HG03108 (cell line): ENCODE data around the gene RBM24.
"Not testable (repeated sequence)": the region's sequence is repeated elsewhere in the genome, so short reads cannot be mapped to it uniquely, and the experiment has no call there.

ENCODE experiments used
- ATAC-seq: cut with Tn5 transposase; IDR thresholded peaks from one replicate; pipeline ENCODE4 v1.9.1; 2021; ENCODE audit warnings: moderate library complexity; ENCODE audit not compliant: unreplicated experiment

Gene RBM24

DNA sequence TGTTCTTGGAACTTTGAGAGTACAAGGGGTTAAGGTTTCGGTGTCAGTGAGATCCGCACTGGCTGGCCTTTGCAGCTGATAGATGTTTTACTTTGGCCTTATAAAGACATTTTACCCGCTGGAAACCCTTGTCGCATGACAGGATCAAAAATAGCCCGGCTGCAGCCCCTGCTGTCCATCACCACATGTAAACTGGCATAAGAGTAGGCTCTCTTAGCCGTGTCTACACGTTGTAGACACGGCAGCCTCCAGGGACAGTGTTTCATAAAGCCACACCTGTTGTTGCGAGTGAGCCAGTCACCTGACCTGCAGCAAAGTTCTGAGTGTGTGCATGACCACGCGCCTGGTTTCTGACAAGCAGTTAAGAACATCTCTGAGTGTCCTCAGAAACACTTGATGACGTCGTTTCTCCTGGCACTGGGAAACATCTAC is 8.5 kb downstream of the RBM24 start:
- ATAC-seq, result no peak

DNA sequence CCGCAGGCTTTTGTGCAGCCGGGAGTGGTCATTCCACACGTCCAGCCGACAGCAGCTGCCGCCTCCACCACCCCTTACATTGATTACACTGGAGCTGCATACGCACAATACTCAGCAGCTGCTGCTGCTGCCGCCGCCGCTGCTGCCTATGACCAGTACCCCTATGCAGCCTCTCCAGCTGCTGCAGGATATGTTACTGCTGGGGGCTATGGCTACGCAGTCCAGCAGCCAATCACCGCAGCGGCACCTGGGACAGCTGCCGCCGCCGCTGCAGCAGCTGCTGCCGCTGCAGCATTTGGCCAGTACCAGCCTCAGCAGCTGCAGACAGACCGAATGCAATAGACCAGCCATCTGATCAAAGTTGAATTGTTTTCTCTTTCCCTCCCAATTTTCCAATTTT is 10.6 kb downstream of the RBM24 start:
- ATAC-seq, result no peak

DNA sequence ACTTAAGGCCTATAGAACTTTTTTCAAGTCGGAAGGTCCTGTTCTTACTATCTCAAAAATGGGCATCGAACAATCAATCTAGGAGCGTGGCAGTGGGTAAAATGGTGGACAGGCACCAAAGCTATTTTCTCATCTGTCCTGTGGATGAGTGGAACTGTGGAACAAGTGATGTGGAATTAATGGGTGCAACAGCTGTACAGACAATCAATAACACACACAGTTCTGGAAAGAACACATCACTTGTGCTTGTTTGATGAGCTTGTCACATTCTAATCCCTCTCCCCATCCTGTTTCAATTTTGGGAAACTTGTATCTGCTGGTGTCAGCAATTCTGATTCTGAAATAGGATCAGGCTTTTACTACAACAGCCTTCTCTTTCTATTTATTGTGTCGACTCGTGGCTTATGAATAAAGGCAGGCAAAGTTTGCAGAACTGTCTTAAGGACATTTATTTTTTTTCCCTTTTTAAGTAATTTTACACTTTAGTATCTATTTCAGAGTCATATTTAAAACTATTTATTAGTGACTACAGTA is 11.5 kb downstream of the RBM24 start:
- ATAC-seq, result no peak

DNA sequence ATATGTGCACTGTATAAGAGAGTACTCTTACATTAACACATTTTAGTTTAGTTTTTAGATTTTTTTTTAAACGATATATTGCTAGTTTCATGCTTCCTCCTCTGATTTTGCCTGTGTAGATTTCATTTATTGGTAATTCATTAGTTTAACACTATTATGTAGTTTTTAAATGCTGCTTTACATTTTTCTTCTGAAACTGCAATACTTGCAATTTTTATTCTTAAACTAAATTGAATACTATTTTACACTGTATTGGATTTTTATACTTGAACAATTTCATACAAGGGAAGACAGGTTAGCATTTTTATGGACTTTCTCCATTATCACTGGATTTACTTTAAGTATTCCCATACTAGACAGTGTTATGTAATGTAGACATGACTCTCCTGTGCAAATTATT is 12.2 kb downstream of the RBM24 start:
- no peak for ATAC-seq

DNA sequence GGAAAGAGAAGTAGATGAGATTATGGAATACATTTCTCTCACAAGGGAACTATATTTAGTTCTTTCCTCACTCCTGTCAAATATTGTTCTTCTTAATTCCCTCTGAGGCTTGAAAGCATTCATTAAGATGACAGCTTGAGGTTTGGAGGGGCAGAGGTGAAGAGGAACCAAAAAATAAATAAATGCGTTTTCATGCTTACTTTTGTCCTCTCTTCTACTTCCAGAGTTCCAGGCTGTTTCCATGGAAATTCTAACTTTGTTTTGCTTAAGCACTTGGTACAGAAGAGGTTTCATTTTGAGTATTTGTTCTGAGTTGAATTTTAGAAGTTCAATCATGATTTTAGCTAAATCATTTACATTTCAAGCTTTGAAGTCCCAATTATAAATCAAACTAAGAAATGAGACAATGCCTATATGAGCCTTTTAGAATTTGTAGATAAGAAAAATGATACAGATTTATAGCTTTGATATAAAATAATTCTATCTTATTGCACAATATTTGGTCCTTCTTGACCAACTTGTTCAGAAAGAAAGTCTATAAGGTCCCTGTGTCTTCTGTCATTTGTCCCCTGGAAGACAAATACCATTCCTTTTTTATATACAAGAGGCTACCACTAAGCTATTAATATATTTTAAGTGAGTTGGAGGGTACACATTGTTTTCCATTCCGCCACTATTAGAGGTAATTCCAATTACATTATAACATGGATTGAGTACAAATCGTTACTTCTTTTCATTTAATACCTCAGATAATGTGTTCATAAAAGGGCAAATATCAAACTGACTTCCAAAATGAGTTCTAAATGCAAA is 16.3 kb downstream of the RBM24 start:
- no peak for ATAC-seq

DNA sequence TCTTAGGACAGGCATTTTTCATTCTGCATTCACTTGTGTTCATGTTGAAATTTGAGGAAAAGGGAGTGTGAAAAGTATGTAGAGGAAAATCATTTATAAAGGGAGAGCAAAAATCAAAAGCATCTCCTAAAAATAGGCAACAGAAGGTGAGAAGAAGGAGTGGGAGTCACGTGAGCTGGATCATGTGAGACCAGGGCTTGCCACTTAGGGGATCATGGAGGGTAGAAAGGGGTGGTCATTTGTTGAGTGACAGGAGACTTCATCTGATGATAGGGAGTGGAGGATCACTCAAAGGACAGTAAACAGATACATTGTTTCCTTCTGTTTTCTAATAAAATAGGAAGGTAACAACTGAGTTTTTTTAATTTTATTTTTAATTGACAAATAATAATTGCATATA is 17.1 kb downstream of the RBM24 start:
- ATAC-seq, result no peak

DNA sequence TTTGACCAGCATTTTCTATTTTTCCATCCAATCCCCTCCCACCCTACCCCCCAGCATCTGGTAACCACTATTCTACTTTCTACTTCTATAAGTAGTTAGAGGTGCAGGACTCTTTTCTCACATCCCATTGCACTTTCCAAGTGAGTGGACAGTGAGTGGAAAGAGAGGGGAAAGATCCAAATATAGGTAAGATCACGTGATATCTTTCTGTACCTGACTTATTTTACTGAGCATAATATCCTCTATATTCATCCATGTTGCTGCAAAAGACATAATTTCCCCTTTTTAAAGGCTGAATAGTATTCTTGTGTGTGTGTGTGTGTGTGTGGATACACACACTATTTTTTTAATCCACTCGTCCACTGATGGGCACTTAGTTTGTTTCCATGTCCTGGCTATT is 18.1 kb downstream of the RBM24 start:
- no peak for ATAC-seq

DNA sequence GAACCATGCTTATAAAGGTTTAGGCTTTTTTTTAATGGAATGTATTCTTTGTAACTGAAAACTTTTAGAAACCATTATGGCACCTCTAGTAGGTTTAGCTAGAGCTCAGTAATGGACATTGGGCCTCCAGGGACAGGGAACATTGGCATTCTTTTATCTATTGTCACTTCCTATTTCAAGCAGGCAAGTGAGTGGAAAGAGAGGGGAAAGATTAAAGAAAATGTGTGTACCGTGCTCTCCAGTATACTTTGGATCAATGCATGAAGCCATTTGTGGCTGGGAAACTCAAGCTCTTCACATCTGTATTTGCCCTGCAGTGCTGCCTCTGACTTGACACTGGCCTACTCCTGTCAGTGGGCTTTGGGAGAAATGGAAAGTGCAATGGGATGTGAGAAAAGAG is 18.6 kb downstream of the RBM24 start:
- ATAC-seq, result no peak

DNA sequence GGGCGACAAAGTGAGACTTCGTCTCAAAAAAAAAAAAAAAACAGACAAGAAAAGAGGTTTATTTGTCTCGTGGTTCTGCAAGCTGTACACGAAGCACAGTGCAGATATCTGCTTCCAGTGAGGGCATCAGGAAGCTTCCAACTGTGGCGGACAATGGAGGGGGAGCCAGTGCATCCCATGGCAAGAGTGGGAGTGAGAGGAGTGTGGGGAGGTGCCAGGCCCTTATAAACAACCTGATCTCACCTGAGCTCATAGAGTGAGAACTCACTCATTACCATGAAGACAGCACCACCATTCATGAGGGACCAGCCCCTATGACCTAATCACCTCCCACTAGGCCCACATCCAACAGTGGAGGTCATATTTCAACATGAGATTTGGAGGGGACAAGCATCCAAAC is 19.5 kb downstream of the RBM24 start:
- no peak for ATAC-seq

DNA sequence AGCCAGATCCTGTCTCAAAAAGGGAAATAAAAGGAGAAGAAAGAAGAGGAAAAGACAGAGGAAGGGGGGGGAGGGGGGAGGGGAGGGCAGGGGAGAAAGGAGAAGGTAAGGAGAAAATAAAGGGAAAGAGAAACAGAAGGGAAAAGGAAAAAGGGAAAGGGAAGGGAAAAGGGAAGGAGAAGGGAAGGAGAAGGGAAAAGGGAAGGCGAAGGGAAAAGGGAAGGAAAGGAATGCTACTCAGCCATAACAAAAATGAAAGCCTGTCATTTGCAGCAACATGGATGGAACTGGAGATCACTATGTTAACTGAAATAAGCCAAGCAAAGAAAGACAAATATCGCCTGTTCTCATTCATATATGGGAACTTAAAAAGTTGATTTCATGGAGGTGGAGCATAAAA is 22.3 kb downstream of the RBM24 start:
- no peak for ATAC-seq

DNA sequence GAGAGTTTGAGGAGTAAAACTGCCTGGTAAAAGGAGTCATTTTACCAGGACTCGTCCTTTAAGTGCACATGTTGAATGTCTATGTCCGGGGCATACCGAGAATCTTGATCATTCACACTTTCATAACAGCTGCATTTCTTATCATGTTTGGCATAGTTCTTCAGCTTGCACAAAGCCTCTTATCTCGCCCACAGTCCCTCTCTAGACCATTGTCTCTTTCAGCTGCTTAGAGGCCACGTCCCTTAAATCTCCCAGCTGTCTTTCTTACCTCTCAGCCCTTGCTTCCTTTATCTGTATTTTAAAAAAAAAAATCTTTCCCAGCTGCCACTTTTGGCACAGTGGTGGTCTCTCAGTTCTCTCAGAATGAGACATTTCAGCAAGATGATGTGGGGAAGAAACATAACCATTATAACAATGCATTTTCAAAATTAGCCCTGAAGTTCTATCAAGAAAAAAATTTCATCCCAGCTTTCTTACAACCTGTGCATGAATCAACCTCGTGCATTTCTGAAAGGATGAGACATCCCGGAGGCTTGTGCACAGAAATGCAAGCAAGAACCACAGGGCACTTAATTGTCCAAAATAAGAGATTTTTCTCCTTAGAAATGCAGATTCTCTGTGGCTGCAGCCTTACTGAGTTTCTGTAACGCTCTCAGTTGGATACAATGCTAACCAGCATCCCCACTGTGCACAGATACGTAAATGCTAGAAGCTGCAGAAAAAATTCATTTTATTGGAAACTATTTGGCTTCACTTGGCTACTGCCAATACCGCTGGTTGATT is 24.2 kb downstream of the RBM24 start:
- no peak for ATAC-seq

DNA sequence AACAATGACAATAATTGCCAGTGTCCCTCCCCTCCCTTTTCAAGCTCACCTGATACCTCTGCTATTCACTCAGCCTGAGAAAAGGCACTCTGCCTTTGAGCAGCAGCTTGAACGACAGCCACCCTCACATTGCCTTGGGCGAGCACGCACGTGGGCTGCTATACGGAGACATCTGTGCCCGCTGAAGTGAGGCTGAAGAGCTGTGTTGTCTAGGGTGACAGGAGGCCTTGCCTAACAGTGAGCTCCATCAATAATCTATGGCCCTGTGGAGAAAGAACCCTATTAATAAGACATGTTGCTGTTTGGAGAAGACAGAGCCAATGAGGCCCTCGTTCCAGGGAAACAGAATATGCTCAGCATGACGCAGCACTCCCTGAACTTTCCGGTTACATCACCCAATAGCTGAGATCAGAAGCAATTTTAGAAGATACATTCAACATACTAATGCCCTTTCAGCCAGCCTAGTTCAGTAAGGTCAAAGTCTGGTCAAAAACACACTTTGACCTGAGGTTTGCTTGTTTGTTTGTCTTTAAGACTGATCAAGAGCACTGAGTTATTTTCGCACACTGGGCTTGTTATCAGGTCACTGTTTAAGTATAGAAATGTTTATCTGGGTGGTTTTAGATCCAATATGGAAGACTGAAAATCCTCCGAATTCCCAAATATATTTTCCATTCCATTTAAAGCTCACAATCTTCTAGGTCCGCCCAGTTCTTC is 30.6 kb downstream of the RBM24 start:
- no peak for ATAC-seq

DNA sequence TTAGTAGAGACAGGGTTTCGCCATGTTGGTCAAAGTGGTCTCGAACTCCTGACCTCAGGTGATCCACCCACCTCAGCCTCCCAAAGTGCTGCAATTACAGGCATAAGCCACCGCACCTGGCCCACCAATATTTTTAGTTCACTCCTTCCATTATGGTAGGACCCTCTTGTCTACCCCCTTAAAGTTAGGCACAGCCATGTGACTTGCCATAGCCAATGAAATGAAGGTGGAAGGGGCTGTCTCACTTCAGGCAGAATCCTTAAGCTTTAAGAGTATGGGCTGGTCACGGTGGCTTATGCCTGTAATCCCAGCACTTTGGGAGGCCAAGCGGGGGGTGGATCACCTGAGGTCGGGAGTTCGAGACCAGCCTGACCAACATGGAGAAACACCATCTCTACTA is 32.1 kb downstream of the RBM24 start:
- not testable (repeated sequence) for ATAC-seq

DNA sequence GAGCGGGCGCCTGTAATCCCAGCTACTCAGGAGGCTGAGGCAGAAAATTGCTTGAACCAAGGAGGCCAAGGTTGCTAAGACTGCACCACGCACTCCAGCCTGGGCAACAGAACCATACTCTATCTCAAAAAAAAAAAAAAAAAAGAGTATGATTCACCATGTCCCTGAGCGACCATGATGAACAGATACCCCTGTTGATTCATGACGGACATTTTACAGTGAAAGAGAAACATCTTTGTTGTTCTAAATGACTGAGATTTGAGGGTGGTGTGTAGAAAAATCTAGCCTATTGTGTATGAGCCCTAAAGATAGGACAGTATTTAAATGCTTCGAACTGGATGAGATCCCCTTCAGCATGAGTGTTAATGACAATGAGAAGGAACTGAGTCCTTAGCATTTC is 32.8 kb downstream of the RBM24 start:
- no peak for ATAC-seq

DNA sequence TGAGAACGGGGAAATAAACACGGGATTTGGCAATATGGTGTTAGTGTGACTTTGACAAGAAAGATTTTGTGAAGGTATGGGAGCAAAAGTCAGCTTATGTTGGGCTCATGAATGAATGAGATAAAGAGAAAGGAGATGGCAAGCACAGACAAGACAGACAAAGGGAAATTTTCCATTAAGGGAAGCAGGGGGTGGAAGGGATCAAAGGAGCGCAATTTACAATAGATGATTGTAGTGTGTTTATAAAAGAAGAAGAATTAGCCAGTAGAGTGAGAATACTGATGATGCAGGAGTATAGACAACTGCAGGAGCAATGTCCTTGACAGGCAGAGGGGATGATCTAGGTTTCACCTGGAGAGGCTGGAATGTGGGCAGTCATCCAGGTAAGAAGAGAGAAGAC is 34.1 kb downstream of the RBM24 start:
- no peak for ATAC-seq

DNA sequence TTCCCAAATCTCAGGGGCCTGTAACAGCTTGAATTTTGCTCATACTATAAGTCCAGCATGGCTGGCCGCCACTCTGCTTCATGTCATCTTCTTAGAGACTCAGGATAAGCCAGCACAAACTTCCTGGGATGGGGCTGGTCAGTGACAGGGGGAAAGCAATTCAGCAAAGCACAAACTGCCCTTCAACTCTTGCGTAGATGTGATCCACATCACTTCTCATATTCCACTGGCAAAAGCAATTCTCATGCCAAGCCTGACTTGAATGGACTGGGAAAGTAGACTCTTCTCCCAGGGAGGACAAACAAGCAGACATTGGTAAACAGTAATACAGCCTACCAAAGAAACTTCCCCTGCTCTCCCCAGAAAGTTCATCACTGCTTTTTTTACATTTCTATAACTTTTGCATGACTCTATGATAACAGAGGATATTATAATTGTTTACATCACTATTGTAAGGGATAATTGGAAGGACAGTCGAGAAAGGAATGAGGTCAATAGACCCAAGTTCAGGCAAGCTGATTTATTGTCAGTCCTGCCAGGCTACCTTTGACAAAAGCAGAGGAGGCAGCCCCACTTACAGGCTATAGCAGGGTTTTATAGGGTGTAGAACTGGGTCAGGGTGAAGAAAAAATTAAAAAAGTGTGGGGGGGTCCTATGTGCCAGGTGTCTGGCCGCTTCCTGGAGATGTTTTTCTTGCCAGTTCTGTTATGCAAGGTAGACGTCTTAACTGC is 37.4 kb downstream of the RBM24 start:
- ATAC-seq, result no peak

DNA sequence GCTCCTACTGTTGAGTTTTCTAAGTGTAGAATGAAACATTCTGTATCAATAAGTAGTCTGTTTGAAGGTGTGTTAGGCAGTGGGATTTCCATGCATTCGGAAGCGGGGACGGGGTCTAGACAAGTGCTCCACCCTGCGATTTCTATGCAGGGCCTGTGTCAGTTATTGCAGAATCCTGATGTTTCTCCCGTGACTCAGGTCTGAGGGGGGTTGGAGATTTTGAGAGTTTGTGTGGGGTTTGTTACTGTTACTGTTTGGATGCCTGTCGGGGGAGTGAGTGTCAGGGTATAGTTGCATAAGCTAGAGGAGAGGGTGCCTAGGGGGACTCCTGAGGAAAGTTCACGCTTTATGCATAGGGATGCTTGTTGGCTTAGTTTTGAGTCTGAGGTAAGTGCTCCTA is 39.1 kb downstream of the RBM24 start:
- not testable (repeated sequence) for ATAC-seq

DNA sequence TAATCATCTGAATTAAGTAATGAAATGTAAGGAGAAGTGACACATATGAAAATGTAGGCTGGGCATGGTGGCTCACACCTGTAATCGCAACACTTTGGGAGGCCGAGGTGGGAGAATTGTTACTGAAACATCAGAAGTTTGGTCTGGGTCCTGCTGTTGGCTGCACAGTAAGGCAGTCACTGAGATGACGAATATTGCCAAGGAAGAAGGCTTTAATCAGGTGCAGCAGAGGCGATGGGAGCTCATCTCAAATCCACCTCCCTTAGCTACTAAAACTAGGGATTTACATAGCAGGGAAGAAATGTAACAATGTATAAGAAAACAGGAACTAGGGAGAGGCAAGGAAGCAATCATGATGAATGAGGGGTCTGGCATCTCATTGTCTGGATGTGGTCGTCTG is 50.1 kb downstream of the RBM24 start:
- ATAC-seq, result no peak

DNA sequence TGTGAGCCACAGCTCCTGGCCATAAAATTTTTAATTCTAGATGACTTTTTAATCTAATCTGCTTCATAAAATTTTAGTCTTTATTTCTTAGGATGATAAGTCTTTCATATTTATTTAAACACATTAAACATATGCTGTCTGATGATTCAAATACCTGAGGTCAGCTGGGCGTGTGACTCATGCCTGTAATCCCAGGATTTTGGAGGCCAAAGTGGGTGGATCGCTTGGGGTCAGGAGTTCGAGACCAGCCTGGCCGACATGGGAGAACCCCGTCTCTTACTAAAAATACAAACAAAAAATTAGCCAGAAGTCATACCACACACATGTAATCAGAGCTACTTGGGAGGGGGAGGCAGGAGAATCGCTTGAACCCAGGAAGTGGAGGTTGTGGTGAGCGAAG is 53.1 kb downstream of the RBM24 start:
- ATAC-seq, result no peak

DNA sequence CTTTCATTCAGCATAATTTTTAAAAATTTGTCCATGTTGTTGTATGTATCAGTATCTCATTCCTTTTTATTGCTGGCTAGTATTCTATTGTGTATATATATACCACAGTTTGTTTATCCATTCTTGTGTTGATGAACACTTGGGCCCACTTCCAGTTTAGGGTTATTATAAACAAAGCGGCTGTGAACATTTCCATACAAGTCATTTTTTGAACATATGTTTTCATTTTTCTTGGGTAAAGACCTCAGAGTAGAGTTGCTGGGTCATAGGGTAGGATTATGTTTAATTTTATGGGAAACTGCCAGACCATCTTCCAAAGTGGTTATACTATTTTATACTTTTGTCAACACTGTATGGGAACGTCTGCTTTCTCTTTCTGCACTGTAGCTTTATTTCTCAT is 55.3 kb downstream of the RBM24 start:
- no peak for ATAC-seq

DNA sequence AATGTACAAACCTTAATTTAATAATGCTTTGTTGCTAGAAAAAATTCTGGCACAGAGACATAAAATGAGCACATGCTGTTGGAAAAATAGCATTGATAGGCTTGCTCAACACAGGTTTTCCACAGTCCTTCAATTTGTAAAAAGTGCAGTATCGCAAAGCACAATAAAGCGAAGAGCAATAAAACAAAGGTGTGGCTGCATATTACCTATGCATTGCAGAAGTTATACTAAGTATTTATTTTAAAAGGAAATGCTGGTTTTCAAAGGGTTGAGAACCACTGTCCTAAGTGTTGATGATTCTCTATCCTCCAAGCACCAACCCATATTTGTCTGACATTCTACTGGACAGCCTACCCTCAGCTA is 58.1 kb downstream of the RBM24 start:
- no peak for ATAC-seq
